HCT116 (cell line): ENCODE data around the gene MEDAG. TPM values are rescaled to one million over a fixed set of nuclear protein-coding genes. Genes with fewer than 3 reads are reported as not detected.

Source experiments
- ATAC-seq: fragments of 200-7000 bp; cut with Tn5 transposase; 2 replicates; pipeline ENCODE4 v1.9.1; 2020; ENCODE audit warnings: mild to moderate bottlenecking, moderate library complexity
- BruUV-seq: library from RNA; stranded (reverse); fragments of 400-500 nt; replicated peaks from 2 replicates; lab custom pipeline; 2021; lab: Mats Ljungman, UMichigan
- CTCF ChIA-PET: fragments of 300-600 bp; sonication (Branson Sonifier 250); formaldehyde crosslinking; loops from one replicate; lab custom pipeline; 2021; ENCODE audit warnings: antibody characterized with exemption; lab: Charles Lee
- POLR2A ChIA-PET: fragments of 300-600, 350-600 bp; sonication (Branson Sonifier 250); formaldehyde crosslinking; loops from one replicate; lab custom pipeline; 2021; ENCODE audit warnings: antibody characterized with exemption; lab: Charles Lee
- RAD21 ChIA-PET, 2 experiments: fragments of 300-600 bp; sonication (Branson Sonifier 250); formaldehyde crosslinking; loops; one replicate each; lab custom pipeline; 2023; ENCODE audit warnings: low total read pairs in 2 of 2; ENCODE audit not compliant: uncharacterized antibody in 2 of 2, unreplicated experiment in 2 of 2, low non-redundant PET in 1 of 2; lab: Charles Lee
- DNase-seq: peaks from one replicate; pipeline ENCODE4 v3.0.0-alpha.2; 2010; ENCODE audit warnings: low read depth, low spot score
- H2AFZ ChIP-seq: fragments of 200-600 bp; shearing (Covaris generic), sonication (generic); 2 replicates; pipeline ENCODE4 v1.6.1; 2017; ENCODE audit warnings: low read depth, mixed run types, mixed read lengths, antibody characterized with exemption, low read length; ENCODE audit not compliant: poor library complexity, severe bottlenecking
- H3K27ac ChIP-seq: 2 replicates; pipeline ENCODE4 v1.5.1; 2012; ENCODE audit warnings: low read depth, low read length
- H3K27me3 ChIP-seq: fragments of 200-600 bp; sonication (generic); 2 replicates; pipeline ENCODE4 v1.6.1; 2016; ENCODE audit warnings: mixed run types, low read length, mixed read lengths; ENCODE audit not compliant: insufficient read depth
- H3K36me3 ChIP-seq, 2 experiments: fragments of 200-500 bp in 1 of 2; fragments of 200-600 bp in 1 of 2; sonication (Bioruptor generic) in 1 of 2; sonication (generic) in 1 of 2; 2 replicates each; pipeline versions ENCODE4 v1.5.1 to v1.6.1; 2014 to 2016; ENCODE audit warnings: low read length in 2 of 2, inconsistent platforms in 1 of 2, mixed read lengths in 1 of 2, mixed run types in 1 of 2; ENCODE audit not compliant: insufficient read depth in 2 of 2, control insufficient read depth in 1 of 2
- H3K4me1 ChIP-seq, 2 experiments: fragments of 200-600 bp in 1 of 2; sonication (generic) in 1 of 2; 2 replicates each; pipeline versions ENCODE4 v1.5.1 to v1.6.1; 2012 to 2017; ENCODE audit warnings: low read length in 2 of 2, inconsistent platforms in 1 of 2, mild to moderate bottlenecking in 1 of 2, mixed read lengths in 1 of 2, mixed run types in 1 of 2, moderate library complexity in 1 of 2; ENCODE audit not compliant: insufficient read depth in 2 of 2, control insufficient read depth in 1 of 2
- H3K4me2 ChIP-seq: fragments of 200-600 bp; sonication (generic); 2 replicates; pipeline ENCODE4 v1.6.1; 2017; ENCODE audit warnings: mixed run types, low read length, mixed read lengths
- H3K4me3 ChIP-seq, 2 experiments: fragments of 200-600 bp in 1 of 2; sonication (generic) in 1 of 2; replicated peaks in 1 of 2; 2 replicates each; pipeline ENCODE4 v1.5.1; 2011 to 2016; ENCODE audit warnings: low read length in 2 of 2, control low read depth in 1 of 2, low read depth in 1 of 2, mild to moderate bottlenecking in 1 of 2, mixed read lengths in 1 of 2, mixed run types in 1 of 2
- H3K79me2 ChIP-seq: fragments of 200-600 bp; sonication (generic); 2 replicates; pipeline ENCODE4 v1.6.1; 2017; ENCODE audit warnings: mild to moderate bottlenecking, mixed run types, low read length, moderate library complexity, mixed read lengths; ENCODE audit not compliant: insufficient read depth
- H3K9ac ChIP-seq: fragments of 200-600 bp; sonication (generic); 2 replicates; pipeline ENCODE4 v1.6.1; 2016; ENCODE audit warnings: low read length, mixed read lengths
- H3K9me2 ChIP-seq: fragments of 200-600 bp; sonication (generic), shearing (Covaris generic); 2 replicates; pipeline ENCODE4 v1.6.1; 2017; ENCODE audit warnings: mixed run types, mild to moderate bottlenecking, moderate library complexity; ENCODE audit not compliant: insufficient read depth
- H3K9me3 ChIP-seq, 2 experiments: fragments of 200-500 bp in 1 of 2; fragments of 200-600 bp in 1 of 2; sonication (Bioruptor generic) in 1 of 2; sonication (generic) in 1 of 2; 2 replicates each; pipeline ENCODE4 v1.6.1; 2014 to 2017; ENCODE audit warnings: low read length in 2 of 2, mixed read lengths in 2 of 2, inconsistent platforms in 1 of 2, low read depth in 1 of 2, mild to moderate bottlenecking in 1 of 2, mixed run types in 1 of 2, moderate library complexity in 1 of 2; ENCODE audit not compliant: control insufficient read depth in 1 of 2, insufficient read depth in 1 of 2
- H4K20me1 ChIP-seq: fragments of 200-600 bp; sonication (generic), shearing (Covaris generic); 2 replicates; pipeline ENCODE4 v1.6.1; 2017; ENCODE audit warnings: mixed run types, mild to moderate bottlenecking, moderate library complexity; ENCODE audit not compliant: insufficient read depth
- CBX3 ChIP-seq: IDR thresholded peaks from 2 replicates; pipeline ENCODE4 v1.6.1; 2012; ENCODE audit warnings: low read depth
- ELF1 ChIP-seq: IDR thresholded peaks from 2 replicates; pipeline ENCODE4 v1.6.1; 2012; ENCODE audit warnings: low read depth, borderline replicate concordance
- EZH2 ChIP-seq: fragments of 200-600 bp; sonication (generic); IDR thresholded peaks from 2 replicates; pipeline ENCODE4 v1.6.1; 2017; ENCODE audit warnings: antibody characterized with exemption, mixed run types
- EZH2phosphoT487 ChIP-seq: fragments of 200-600 bp; IDR thresholded peaks from 2 replicates; pipeline ENCODE4 v1.6.1; 2018; ENCODE audit warnings: antibody characterized with exemption, borderline replicate concordance
- POLR2AphosphoS5 ChIP-seq: IDR thresholded peaks from 2 replicates; pipeline ENCODE4 v1.6.1; 2011; ENCODE audit warnings: mild to moderate bottlenecking, low read depth, low read length, moderate library complexity
- SIN3A ChIP-seq: IDR thresholded peaks from 2 replicates; pipeline ENCODE4 v1.6.1; 2012; ENCODE audit warnings: low read depth
- SP1 ChIP-seq: IDR thresholded peaks from 2 replicates; pipeline ENCODE4 v1.6.1; 2012; ENCODE audit warnings: low read depth
- SRF ChIP-seq: IDR thresholded peaks from 2 replicates; pipeline ENCODE4 v1.6.1; 2012; ENCODE audit warnings: low read depth
- YY1 ChIP-seq: IDR thresholded peaks from 2 replicates; pipeline ENCODE4 v1.6.1; 2011; ENCODE audit warnings: low read length, low read depth, moderate library complexity, mild to moderate bottlenecking; ENCODE audit not compliant: insufficient replicate concordance; ENCODE audit errors: extremely low read depth
- ZFX ChIP-seq: fragments of 450-650 bp; IDR thresholded peaks from 2 replicates; pipeline ENCODE4 v1.6.1; 2017
- intact Hi-C: fragments of 100-400 bp; cut with micrococcal nuclease; formaldehyde crosslinking; loops from 2 replicates; pipeline ENCODE4 v1.10.0; 2022
- total RNA-seq: library from RNA; stranded (reverse); gene quantifications from one replicate; pipeline ENCODE4 v1.2.1, GENCODE V29; 2021; ENCODE audit not compliant: unreplicated experiment
- TF ChIP-seq, protein P1 (sequence below): IDR thresholded peaks from 2 replicates; pipeline ENCODE4 v1.6.1; 2012

The MEDAG gene
- total RNA-seq, 1 experiment from 2014 or later, result not detected

GRCh38 chr13:30874561-30874960 is 31.5 kb upstream of the MEDAG start:
- Histone ChIP-seq H3K9me3 (no peaks in the 10 kb centered on the region), H3K4me2 (no peak overlapping the region), H4K20me1 (no peaks in the 10 kb centered on the region), H3K4me3 (no peak overlapping the region), H3K79me2 (no peaks in the 10 kb centered on the region), H3K9ac (no peak overlapping the region), H3K27me3 (no peaks in the 10 kb centered on the region), H3K9me2 (no peaks in the 10 kb centered on the region), H3K36me3 (no peaks in the 10 kb centered on the region), H3K4me1 (peaks cover 15 to 21% of the 10 kb centered on the region in 2 experiments), H3K27ac (no peak overlapping the region), H2AFZ (no peak overlapping the region)
- intact Hi-C loops, result no loop called here
- ATAC-seq (no peak), DNase-seq (no peak)
- ChIA-PET POLR2A (no interaction called here), RAD21 (no interaction called here), CTCF (interaction anchor here (1.8 kb wide), 1 partner anchor 9 kb away, joined by 5 read pairs; no protein-coding TSS in a partner anchor)
- TF ChIP-seq YY1 (no peak), POLR2AphosphoS5 (no peak)
- no TSS peak for BruUV-seq

GRCh38 chr13:30877335-30877734 is 28.7 kb upstream of the MEDAG start:
- no peaks in the 10 kb centered on the region for H3K9me3 ChIP-seq
- RAD21 ChIA-PET, result no interaction called here
- BruUV-seq, result no TSS peak
- H3K4me1 ChIP-seq, result peaks cover 4 to 7% of the 10 kb centered on the region in 2 experiments; a peak in 3 of 4 replicates
- TF ChIP-seq EZH2 (no peak), ZFX (no peak), SP1 (no peak), ELF1 (no peak), EZH2phosphoT487 (no peak), YY1 (no peak), CBX3 (no peak), SIN3A (no peak), POLR2AphosphoS5 (no peak), SRF (no peak)
- TF ChIP-seq, protein P1, sequence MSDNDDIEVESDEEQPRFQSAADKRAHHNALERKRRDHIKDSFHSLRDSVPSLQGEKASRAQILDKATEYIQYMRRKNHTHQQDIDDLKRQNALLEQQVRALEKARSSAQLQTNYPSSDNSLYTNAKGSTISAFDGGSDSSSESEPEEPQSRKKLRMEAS, result no peak
- H3K79me2 ChIP-seq, result no peaks in the 10 kb centered on the region
- ATAC-seq, result no peak
- no peaks in the 10 kb centered on the region; the same call in 1 of the 2 replicates for H3K27me3 ChIP-seq
- H3K4me3 ChIP-seq, result no peak overlapping the region
- no peak overlapping the region for H3K27ac ChIP-seq
- no peak overlapping the region for H3K9ac ChIP-seq
- no peak overlapping the region for H3K4me2 ChIP-seq
- H4K20me1 ChIP-seq, result no peaks in the 10 kb centered on the region
- intact Hi-C loops, result no loop called here
- POLR2A ChIA-PET, result no interaction called here
- no peaks in the 10 kb centered on the region for H3K36me3 ChIP-seq
- no peak overlapping the region for H2AFZ ChIP-seq
- CTCF ChIA-PET, result interaction anchor here (1.2 to 1.3 kb wide), 2 partner anchors 12 to 15 kb away, joined by 4 read pairs; no protein-coding TSS in a partner anchor
- H3K9me2 ChIP-seq, result no peaks in the 10 kb centered on the region
- no peak for DNase-seq
